Measurements from ENCODE around the gene SYPL1.

Gene SYPL1

GRCh38 chr7:106049139-106049752 is 62.9 kb downstream of the SYPL1 start:
- DNase-seq: no peak

DNA sequence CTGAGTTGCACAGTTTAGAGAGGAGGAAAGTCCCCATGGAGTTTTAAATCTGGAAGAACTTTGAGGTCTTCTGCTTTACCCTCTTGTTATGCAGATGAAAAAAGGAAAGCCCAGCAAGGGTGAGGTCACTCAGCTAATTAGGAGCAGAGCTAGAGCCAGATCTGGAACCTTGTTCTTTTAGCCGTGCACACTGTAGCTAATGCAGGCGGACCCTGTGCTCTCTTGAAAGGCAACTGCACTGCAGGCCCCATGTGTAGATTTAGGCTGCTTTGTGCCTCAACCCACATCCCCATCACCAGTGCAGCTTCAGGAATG is 63.4 kb downstream of the SYPL1 start:
- DNase-seq: no peak

DNA sequence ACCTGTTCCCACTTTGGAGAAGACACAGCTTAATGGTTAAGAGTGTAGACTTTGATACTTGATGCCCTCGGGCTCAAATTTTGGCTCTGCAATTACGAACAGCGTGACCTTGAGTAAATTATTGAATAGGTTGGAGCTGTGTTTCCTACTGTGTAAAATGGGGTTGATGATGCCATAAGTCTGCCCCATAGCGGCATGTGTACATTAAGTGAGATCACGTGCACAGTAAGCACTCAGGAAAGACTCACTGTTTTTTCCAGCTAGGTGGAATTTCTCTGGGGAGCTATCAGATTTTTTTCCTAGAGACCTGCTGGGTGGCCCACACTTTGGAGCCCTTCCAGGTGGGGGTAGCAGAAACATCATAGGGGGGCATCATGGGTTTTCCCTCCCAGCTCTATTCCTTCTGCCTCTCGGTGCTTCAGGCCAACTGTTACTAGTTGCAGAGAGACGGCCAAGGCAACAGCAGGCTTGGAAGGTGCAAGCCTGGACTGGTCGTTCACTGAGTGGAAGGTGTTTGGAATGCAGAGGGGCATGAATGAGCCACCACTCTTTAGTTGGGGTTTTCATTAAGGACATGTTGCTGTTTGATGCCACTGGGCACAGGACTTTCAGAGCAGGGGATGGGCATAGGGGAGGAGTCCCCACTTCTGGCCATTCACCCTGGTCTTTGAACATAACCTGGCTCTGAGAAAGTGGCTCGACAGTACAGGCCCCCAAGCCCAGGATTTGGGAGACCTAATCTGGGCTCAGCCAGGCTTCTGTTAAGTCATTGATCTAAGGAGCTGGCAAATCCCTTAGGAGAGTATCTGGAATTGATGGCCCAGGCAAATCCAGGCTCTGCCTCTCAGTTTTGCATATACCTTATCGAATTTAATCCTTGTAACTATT is 64.0 kb downstream of the SYPL1 start:
- DNase-seq: no peak

- DNase-seq: no peak
Observed at GRCh38 chr7:106047184-106047583, 64.9 kb downstream of the SYPL1 start.

- DNase-seq: no peak
Observed at GRCh38 chr7:106045586-106045985, 66.5 kb downstream of the SYPL1 start.

DNA sequence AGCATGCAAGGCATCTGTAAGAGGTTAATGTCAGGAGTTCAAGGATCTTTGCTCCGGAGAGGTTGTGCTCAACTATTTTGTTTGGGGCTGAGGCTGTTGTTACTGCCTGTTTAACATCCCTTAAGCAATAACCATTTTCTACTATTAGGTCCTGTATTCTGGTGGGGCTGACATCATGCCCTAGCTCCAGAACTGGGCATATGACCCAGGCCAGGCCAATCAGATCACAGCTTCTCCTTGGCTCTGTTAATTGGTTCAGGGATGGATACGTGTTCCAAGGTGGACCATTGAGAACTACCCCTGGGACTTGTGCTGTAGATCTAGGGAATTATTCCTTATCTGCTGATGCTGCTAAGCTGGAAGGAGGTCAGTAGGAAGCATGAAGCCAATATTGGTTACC is 67.0 kb downstream of the SYPL1 start:
- DNase-seq: no peak

- no peak for DNase-seq
Observed at GRCh38 chr7:106042196-106042611, 69.9 kb downstream of the SYPL1 start.

- no peak for DNase-seq
Observed at GRCh38 chr7:106041140-106041717, 70.9 kb downstream of the SYPL1 start.

All from hippocampal formation (tissue), 2 donors.